NCI-H1417 (cell line): Measurements from ENCODE around the gene FLNC.

ENCODE experiments used
- DNase-seq, 3 experiments: peaks; one replicate each; lab custom pipeline; 2025; lab: John Stamatoyannopoulos, UW

Gene FLNC

DNA sequence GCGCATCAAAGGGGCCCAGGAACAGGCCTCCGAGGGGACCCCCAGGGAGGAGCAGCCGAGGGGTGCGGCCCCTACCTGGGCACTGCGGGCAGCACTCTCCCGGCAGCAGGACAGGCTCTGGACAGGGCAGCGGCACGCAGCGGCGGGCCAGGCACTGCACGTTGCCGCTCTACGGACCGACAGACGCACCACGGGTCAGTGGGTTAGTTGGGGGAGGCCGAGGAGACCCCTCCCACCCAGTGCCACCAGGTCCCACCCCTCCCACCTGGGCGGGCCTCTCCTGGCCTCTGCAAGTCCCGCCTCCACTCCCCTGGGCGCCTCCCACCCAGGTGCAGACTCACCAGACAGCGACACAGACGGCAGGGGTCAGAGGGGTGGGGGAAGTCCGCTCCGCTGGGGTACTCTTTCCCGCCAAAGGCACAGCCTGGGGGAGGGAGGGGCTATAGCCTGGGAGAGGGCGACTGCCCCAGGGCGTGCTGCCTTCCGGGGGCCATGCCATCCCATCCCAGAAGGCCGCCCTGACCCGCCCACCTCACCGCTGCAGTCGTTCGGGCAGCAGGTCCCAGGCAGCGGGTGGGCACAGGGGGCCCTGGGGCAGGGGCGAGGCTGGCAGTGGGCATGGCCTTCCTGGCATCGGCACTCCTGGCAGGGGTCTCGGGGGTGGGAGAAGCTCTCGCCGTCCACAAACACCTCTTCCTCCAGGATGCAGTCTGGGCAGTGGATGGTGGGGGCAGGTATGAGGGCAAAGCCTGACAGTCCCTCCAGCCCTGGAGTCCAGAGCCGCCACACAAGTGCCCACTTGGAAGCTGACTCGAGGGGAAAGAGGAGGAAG lies 61.1 kb downstream of the FLNC start:
- no peak for DNase-seq

DNA sequence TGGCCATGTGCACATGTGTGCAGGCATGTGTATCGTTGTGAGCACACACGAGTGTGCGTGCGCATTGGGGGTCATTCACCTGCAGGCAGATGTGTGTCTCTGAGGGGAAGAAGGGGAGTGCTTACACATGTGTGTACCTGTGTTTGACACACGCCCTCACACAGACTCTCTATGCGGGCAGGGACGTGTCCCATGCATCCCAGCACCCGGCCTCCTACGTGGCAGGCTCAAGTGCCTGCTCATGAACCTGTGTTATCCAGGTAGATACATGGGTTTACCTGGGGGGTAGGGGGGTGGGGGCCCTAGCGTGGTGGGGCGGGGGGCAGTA lies 61.7 kb downstream of the FLNC start:
- no peak for DNase-seq

DNA sequence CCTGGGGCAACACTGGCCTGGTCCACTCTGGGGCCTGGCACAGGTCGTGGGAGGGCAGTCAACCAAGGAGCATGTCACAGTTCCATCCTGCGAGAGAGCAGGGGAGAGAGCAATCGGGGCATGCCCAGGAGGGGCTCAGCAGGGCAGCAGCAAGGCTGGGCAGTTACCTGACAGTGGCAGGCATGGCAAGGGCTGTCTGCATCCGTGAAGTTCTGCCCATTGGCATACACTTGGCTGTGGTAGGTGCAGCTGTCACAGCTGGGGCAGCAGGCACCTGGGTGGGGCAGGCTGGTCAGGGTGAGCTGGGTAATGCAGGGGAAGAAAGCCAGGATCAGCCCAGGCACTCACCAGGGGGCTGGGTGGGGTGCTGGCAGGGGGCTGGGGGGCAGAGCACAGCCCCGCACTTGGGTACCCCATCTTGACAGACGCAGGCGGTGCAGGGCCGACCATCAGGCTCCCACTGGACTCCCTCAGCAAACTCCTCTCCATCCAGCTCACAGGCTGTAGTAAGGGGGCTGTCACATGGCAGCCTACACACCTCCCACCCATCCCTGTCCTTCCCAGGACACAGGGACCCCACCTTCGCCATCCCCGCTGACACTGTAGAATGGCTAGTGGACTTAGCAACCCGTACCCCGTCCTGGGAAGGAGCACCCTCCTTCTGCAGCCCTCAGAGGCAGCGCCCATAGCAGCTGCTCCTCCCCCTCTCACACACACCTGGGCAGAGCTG lies 62.5 kb downstream of the FLNC start:
- no peak for DNase-seq

DNA sequence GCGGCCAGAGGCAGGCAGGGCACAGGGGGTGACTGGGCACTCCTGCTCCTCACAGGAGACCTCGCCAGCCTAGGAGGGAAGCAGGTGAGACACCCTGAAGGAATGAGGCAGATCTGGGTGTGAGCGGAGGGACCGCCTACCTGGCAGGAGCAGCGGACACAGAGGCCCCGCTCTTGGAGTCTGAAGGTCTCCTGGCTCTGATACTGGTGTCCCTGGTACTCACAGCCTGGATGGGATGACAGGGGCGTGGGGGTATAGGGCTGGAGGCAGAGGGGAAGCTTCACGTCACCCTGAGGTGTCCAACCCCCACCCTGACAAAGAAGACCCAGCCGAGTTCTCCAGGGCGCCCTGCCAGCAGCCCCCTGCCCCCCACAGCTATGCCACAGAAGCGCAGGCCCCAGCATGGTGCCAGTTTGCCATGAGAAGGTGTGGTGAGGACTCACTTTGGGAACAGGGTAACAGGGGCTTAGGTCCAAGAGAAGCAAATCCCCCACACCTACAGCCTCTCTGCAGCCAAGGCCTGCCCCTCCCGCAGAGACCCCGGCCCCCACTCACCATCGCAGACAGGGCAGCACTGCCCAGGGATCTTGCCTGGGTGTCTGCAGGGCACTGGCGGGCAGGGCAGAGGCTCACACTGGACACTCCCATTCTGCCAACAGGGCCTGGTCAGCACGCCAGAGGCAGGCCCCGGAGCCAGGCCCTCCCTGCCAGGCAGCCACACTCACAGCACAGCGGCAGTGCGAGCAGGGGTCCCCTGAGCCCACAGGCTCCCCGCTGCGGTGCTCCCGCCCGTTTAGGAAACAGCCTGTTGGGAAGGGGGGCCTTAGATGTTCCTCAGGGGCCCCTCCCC lies 63.3 kb downstream of the FLNC start:
- no peak for DNase-seq

DNA sequence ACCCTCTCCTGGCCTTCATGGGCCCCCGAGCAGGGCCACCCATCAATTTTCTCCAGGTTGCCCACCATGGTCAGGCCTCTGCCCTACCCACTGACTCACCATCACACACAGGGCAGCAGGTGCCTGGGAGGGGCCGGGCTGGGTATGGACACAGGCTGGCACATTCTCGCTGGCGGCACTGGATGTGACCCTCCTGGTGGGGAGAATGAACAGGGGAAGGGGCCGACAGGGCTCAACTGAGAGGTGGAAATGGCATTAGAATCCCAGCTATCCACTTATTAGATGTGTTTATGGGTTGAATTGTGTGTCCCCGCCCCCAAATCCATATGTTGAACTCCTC lies 63.9 kb downstream of the FLNC start:
- no peak for DNase-seq

DNA sequence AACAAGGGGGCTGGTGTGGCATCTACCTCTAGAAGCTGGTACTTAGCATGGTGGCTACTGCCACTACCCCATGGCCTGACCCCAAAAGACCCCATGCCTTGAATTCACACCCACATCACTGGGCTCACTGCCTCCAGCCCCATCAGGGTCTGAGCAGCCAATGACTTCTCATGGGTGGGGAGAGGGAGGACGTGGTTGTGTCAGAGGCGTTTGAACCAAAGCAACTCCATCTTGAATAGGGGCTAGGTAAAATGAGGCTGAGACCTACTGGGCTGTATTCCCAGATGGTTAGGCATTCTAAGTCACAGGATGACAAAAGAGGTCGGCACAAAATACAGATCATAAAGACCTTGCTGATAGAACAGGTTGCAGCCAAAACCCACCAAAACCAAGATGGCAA lies 65.1 kb downstream of the FLNC start:
- no peak for DNase-seq

DNA sequence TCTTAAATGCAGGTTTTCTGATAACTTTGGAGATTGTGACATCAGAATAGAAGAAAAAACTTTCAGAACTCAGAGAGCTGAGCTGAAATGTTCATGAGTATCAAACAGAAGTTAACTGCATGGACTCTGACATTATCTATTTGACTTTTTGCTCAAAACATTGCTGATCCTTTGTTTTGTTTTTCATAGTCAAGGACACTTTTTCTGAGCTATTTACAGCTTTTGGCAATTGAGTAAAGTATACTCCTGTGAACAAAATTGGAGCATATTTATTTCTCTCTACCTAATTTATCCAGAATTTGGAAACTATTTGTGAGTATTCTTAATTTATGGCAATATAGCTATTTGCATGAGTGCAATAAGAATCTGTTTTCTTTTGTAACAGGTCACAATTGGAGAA lies 69.2 kb downstream of the FLNC start:
- DNase-seq, result no peak

DNA sequence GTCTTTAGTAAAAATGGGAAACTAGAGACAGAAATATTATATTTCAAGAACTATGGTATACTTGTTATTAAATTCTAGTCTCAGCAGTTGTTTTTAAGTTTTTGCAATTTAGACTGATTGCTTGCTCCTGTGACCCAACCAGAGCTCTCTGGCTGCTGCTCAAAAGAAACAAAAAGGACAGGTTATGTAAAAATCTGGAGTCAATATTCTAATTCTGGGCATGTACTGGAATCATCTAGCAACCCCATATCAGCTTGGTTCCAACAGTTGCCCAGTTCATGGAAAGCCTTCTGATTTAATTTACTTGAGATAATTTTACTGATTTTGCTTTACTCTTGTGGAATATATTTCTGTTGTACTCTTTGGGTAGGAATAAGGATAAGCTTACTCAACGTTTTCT lies 70.0 kb downstream of the FLNC start:
- no peak for DNase-seq

DNA sequence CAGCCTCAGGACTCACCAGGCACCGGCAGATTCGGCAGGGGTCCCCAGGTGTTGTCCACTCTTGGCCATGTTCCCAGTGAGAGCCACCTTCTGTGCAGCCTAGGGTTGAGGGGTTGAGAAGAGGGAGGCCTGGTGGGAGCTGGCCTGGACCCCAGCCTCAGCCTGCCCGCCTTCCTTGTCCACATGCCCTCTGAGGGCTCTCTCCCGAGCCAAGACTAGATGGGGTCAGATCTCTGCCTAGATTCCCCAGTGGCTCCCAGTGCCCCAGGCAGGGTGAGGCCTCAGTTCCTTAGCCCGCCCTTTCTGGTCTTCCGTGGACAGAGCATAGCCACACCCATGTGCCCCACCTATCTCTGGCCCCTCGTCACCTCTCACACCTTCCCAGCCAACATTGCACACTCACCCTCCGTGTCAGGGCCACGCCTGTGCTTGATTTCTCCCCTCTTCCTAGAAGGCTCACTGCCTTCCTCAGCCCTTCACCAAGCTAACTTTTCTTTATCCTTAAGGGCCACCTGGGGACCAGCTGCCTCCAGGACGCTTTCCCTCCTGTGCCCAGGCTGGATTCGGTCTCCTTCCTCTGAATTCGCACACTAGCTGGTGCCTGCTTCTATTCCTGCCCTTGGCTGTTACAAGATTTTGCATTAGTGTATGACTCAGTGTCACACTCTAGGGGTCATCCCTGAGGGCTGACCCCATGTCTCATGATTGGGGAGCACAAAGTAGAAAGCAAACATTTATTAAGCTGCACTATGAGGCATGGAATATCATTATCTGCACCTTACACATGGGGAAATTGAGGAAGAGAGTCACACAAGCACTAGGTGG lies 72.8 kb downstream of the FLNC start:
- no peak for DNase-seq

DNA sequence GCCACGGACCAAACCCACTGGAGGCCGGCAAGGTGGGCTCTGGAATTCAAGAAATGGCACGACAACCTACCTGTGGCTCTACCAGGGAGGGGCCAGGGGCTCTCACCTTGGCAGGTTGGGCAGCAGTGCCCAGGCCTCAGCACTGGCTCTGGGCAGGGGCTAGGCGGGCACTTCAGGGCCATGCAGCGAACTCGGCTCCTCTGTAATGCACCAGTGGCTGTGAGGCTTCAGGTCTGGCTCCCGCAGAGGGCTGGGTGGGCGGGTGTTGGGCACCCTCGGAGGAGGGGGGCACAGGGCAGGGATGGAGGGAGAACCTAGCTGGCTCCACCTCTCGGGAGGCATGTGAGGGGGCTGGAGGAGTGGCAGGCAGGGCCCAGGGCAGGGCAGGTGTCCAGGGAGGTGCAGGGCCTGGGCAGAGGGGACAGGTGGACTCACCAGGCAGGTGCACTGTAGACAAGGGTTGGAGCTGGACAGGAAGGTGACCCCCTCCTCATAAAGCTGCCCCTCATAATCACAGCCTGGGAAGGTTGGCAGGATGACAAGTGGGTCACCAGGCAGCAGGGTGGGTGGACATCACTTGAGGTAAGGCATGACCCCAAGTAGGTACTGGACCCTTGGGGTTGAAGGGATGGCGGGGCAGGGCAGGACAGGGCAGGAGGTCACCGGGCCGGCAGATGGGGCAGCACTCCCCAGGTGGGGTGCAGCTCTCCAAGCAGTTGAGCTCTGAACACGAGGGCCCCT lies 73.6 kb downstream of the FLNC start:
- no peak for DNase-seq

DNA sequence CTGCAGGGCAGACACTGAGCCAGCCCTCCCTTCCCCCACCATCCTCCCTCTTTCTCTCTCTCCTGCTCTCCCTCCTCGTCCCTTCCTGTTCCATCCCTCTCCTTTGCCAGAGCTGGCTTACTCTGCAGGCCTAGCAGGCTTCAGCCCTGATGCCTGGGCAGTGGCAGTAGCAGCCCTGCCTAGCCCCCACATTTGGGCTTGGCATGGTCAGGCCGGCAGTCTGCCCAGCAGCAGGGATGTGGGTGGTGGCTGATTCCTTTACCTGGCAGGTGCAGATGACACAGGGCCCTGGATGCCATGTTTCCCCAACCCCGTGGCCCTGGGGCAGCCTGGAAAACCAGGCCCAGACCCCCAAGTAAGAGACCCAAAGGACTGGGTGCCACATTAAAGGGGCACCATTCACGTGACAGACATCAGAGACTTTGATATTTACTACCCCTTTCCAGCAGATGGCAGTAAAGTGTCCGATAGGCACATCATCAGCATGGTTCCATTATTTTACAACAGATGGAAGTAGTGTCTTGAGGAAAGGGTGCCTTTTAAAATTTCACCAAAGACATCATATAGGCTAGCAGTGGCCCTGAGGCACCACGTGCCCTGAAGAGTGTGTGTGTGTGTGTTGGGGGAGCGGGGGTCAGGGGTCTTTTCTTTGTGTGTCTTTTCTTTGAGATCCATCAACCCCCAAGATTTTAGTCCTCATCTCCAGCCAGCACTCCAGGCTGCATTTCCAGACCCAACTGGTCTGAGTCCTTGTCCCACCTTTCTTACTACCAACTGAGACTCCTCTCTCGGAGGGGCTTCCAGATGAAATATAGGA lies 74.4 kb downstream of the FLNC start:
- DNase-seq, result peak; percentile 47 to 78 (median 56)

DNA sequence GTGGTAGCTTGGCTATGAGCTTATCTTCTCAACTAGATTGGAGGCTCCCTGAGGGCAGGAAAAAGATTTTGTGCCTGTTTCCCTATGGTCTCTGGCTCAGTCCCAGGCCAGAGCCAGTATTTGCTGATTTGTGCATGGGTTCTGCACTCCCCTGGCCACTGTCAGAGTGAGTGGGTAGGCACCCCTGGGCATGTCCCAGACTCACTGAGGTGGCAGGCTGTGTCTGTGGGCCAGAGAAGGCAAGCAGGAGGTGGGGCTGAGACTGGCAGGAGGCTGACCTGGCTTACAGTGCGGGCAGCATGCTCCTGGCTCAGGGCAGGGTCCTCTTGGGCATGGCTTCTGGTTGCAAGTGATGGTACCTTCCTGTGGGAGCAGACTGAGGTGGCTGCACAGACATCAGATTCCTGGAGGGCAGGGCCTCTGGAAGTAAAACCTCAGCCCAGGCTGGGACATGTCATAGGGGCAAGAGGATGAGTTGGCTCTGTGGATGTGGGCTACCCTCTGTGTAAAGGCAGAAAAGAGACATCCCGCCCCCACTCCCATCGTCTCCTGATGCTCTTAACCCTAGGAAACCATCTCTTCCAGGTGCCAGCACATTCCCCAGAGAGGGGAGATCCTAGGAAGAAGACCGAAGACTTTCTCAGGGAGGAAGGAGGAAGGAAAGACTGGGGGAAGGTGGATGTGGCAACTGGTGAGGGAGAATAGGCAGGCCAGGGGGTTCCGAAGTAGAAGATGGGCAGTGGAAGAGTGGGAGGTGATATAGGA lies 76.0 kb downstream of the FLNC start:
- no peak for DNase-seq

DNA sequence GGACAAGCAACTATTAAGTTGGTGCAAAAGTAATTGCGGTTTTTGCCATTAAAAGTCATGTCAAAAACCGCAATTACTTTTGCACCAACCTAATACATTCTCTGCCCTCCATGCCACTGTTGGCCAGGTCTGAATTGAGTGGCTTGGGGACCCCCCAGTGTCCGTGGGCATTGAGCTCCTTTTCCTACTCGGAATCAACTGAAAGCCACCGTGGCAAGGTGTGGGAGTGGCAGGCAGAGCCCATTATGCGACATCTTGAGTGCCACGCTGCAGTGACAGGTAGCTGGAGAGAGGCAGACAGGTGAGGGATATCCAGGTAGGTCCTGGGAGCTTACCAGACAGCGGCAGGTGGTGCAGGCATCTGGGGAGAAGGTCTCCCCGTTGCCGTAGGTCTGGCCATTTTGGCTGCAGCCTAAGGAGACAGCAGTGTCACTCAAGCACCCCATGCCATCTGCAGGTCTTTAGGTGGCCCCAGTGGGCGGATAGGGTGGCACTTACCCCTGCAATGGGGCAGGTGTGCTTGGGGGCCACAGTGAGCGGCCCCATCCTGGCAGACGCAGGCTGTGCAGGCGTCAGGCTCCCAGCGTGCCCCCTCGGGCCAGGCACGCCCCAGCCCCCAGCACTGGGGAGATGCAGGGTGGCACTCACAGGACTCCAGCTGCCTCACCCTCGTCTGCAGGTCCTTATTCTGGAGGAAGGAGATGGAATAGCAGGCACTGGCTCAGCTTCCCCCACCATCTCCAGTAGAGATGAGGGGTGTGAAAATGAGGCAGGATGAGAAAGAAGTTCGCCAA lies 76.8 kb downstream of the FLNC start:
- DNase-seq, result peak in 1 of 3 experiments; percentile 32
